GM21723 (cell line): Measurements from ENCODE around the gene CLIP4.
A peak's percentile ranks its signal among the peaks of the same experiment; 100 is the strongest.

Source experiments
- ATAC-seq: cut with Tn5 transposase; IDR thresholded peaks from one replicate; pipeline ENCODE4 v1.9.1; 2021; ENCODE audit warnings: mild to moderate bottlenecking, moderate library complexity; ENCODE audit not compliant: unreplicated experiment

Gene CLIP4

DNA sequence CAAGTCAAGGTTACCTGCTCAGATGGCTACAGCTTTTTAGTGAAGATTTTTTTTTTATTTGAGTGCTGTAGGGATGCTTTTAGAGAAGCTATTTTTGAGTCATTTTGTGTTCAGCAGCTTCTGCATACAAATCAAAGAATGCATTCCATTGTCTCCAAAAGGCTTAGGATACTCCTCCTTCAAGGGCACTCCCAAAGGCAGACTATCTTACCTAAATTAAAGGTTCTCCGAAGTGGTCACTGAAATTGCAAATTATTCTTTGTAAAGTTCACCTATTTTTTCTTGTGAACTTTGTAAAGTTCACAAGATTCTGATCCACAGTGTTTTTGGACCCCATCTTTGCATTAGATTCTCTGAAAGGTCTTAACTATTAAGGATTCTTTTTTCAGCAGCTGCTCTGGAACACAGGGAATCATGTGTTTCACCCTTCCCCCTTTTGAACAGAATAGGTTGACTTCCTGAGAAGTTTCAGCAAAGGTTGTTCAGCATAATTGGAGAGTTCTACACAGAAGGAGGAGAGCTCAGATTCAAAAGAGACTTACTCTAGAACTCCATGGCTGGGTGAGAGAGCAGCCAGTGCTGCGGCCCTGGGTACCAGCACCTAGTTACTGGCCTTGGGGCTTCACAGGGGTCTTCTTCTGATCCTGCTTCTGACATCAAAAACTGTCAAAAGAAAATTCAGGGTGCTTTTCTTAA, 14.5 kb downstream of the CLIP4 start:
- peak; percentile 21 for ATAC-seq

- ATAC-seq: peak; percentile 73
Measured at GRCh38 chr2:29130295-29130694, 15.1 kb downstream of the CLIP4 start.

GRCh38 chr2:29134933-29135332, 19.7 kb downstream of the CLIP4 start:
- ATAC-seq: no peak

DNA sequence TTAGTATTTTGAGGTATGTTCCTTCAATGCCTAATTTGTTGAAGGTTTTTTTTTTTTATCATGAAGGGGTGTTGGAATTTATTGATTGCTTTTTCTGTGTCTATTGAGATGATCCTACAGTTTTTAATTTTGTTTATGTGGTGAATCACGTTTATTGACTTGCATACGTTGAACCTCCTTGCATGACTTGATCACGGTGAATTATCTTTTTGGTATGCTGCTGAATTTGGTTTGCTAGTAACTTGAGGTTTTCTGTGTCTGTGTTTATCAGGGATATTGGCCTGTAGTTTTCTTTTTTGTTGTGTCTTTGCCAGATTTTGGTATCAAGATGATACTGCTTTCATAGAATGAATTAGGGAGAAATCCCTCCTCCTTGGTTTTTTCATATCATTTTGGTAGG, 23.9 kb downstream of the CLIP4 start:
- ATAC-seq: no peak

DNA sequence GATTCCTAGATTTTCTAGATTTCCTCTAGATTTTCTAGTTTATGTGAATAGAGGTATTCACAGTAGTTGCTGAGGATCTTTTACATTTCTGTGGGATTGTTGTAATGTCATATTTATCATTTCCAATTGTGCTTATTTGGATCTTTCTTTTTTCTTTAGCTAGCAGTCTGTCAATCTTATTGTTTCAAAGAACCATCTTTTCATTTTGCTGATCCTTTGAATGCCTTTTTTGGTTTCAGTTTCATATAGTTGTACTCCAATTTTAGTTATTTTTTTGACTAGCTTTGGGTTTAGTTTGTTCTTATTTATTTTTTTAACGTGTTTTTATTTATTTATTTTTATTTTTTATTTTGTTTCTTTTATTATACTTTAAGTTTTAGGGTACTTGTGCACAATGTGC, 24.5 kb downstream of the CLIP4 start:
- ATAC-seq: no peak

DNA sequence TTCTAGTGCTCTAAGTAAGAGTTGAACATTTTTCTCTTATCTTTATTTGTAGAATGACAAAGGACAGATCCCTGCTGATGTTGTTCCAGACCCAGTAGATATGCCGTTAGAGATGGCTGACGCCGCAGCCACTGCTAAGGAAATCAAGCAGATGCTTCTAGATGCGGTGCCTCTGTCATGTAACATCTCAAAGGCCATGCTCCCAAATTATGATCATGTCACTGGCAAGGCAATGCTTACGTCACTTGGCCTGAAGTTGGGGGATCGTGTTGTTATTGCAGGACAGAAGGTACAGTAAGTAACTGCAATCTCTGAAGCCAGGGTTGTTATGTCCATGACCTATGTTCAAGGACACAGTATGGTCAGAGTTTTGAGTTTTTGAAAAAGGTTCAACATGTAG, 28.4 kb downstream of the CLIP4 start:
- no peak for ATAC-seq

DNA sequence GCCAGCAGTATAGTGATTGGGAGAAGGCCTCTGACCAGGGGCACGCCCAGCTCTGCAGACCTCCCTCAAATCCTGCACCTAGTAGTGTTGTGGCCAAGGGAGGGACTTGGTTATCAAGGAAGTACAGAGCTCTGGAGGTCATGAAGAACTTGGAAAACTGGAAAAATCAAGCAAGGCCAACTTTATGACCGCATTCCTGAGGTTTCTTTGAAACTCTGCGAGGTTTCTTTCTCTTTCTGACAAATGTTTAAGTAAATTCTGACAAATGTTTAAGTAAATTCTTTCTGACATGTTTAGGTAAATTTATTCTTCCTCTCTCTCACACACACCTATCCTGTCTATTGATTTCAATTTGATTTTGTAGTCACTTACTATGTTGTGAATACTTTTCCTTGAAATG, 31.0 kb downstream of the CLIP4 start:
- ATAC-seq: no peak

DNA sequence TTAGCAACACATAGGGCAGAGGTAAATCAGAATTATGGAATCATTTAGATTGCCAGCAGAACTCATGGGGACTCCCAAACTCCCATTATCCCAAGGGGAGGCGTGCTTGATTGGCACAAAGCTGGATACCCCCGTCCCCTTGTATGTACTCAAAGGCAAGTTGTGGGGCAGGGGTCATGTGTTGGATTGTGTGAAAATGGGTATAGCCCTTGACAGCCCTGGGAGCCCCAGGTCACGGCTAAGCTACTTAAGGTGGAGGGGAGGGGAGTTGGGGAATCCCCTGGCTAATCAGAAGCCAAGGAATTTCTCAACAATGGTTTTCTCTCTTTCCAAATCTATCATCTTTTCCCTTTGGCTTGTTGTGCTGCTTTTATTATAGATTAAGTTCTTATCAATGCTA, 32.7 kb downstream of the CLIP4 start:
- ATAC-seq: no peak

- no peak for ATAC-seq
Measured at GRCh38 chr2:29154610-29155009, 39.4 kb downstream of the CLIP4 start.

- no peak for ATAC-seq
Measured at GRCh38 chr2:29155578-29155977, 40.4 kb downstream of the CLIP4 start.

DNA sequence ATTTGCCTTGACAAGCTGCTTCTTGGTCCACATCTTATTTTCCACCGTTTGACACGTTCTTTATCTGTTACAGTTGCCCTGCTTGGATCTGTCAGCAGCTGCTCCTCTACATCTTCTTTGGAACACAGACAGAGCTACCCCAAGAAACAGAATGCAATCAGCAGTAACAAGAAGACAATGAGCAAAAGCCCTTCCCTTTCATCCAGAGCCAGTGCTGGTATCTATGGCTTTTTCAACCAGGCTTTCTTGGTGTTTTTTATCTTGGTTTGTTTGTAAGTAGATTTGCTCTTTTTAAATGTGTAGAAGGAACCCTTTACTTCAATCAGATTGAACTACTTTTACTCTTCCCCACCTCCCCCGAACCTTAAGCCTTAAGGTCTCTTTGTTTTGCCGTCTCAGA, 41.9 kb downstream of the CLIP4 start:
- no peak for ATAC-seq

DNA sequence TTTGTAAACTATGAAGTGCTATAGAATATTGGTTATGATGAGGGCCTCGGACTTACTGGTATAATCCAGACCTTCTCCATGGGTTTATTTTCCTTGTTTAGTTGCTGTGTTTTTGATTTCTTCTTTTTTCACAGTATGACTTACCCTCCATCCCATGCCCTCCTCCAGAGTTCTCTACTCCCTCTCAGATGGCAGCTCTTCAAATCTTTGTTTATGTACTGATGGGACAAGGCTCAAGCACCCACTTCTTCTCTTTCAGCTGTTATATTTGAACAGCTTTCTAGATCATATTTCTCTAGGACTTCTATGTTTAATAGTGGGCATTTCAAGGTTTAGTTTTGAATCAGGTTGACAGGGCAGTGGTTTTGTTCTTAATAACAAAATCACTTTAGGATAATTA, 43.9 kb downstream of the CLIP4 start:
- ATAC-seq: no peak

DNA sequence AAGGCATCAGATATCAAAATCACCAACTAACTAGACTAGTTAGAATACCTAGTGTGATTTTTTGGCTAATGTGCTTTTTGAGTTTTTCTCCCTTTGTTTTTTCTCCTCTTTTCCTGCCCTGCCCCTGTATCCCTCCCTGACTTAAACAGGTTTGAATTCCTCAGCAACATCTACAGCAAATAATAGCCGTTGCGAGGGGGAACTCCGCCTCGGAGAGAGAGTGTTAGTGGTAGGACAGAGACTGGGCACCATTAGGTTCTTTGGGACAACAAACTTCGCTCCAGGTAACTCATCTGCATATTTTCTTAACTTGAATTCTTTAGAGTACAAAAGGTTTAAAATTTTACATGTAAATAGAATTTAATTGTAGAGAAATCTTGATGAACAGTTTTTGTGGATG, 45.0 kb downstream of the CLIP4 start:
- ATAC-seq: no peak

DNA sequence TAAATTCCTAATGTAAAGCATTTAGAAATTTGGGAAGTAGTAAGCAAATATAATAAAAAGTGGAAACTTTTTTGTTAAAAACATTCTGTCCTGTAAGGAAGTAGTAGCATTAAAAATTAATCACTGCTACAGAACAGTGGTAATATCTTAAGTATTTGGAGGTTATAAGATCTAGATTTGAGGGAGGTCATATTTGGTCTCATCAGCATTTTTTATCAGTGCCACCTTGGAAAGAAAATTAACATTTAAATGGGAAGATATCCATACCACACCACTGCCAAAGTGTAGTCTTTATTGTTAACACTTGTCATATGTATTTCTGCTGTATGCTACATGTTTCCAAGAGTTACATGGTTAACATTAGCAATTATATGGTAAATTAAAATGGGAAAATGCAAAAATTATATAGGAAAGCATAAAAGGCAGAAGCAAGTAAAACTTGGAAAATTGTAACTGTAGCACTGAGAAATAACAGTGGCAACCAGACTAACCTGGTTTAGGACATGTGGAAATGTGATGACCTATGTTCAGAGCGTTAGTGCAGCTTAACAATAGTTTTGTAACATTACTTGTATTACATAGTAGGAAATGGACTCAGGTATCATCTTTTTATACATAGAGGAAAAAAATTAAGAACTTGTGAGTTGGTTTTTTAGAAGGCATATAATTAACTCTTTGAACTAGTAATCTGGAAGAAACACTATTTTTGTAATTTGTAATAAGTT, 47.2 kb downstream of the CLIP4 start:
- no peak for ATAC-seq

- no peak for ATAC-seq
Measured at GRCh38 chr2:29164091-29164846, 49.1 kb downstream of the CLIP4 start.

DNA sequence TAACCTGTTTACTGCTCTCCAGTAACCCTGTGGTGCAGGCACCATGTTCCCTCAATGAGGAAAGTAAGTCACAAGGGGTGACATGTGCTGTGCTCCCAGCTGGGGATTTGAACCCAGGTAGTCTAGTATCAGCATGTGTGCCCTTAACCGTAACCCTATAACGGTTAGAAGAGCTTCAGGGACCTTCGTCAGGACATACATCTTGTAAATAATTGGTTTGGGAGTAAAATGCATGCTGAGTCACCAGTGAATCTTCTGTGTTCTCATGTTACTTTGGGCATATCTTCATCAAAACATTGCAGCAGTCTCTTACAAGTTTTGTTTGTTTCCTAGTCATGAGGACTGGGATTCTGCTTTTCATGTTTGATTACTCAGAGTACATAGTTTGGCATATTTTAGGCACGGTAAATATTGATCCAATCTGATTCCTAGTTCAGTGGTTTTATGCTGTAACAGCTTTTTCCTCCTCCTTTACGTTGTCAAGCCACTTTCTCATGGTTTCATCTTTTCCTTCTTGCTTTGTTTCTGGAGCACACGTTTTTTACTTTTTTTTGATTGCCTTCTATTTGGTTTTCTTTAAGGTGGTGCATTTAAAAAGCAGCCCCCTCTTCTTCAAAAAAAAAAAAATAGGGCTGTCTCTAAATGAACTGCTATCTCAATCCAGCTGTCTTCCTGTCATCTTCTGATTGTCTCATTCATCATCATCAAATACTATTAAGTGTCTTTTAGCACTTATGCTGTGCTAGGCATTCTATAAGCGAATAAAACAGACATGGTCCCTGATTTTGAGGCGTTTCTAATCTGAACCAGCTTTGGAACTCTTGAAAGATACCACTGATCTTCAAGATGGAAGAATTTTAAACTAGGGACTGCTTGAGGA, 50.4 kb downstream of the CLIP4 start:
- ATAC-seq: no peak

DNA sequence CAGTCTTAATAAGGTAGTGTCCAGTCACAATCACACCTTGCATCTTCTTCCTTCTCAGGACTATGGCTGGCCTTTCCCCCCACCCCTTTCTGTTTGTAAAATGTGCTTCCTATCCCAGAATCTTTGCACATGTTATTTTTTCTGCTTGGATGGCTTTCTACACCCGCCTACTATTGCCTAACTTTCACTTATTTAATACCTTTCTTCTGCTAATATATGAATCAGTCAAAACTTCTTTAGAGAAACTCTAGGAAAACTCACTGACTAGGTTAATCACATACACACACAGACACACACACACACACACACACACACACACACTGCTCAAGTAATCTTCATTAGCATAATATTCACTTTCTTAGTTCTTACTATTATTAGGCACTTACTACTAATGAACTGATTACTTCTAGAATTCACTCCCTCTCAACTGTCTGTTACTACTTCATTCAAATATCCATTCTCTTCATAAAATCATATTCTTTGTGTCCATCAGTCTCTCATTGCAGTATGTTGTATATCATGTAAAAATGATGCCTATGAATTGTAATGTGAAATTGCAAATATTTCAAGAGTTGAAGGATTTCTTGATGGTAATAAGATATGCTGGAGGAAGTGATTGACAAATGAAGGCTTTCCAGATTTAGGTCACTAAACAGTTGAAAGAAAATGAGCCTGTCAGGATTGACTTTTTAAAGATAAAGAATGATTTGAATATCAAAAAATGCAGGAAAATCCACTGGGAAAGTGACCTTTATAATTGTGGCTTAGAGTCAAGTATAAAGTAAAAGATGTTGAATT, 51.2 kb downstream of the CLIP4 start:
- ATAC-seq: no peak

DNA sequence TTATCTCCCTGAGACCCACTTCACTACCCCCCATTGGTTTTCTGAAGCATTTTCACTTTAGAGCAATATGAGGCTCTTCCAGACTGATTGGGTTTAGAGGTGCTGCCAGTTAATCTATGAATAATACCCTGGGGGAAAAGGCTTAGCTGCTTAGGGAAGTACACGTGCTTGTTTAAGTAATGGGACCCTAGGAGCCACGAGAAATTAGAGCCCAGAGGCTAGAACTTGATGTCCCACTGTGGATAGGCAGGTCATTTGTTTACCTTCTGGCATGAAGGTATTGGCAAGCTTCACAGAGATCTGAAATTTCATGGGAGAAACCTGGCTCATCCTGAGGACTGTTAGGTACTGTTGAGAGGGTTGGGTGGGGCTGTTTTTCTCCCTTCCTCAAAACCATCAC, 59.7 kb downstream of the CLIP4 start:
- no peak for ATAC-seq

- no peak for ATAC-seq
Measured at GRCh38 chr2:29175338-29175737, 60.1 kb downstream of the CLIP4 start.

- ATAC-seq: no peak
Measured at GRCh38 chr2:29182334-29182733, 67.1 kb downstream of the CLIP4 start.
